Left renal pelvis (tissue), 4 donors: ENCODE data around the gene ALDH1A2. TPM values are rescaled to one million over a fixed set of nuclear protein-coding genes. Genes with fewer than 3 reads are reported as not detected.
"Not testable (repeated sequence)": the region's sequence is repeated elsewhere in the genome, so short reads cannot be mapped to it uniquely, and the experiment has no call there.

ENCODE experiments used
- DNase-seq, 4 donors: peaks; one replicate each; pipeline ENCODE4 v3.0.0-alpha.2; 2013; ENCODE audit warnings: low read depth in 4 of 4, low spot score in 3 of 4
- polyA plus RNA-seq, 4 donors: library from polyadenylated mRNA; unstranded; fragments of 120-200 nt; gene quantifications; one replicate each; pipeline ENCODE4 v1.2.1, GENCODE V29; 2013; ENCODE audit not compliant: insufficient read length in 4 of 4

ALDH1A2 gene
- polyA plus RNA-seq, 4 donors: 247 to 337 (median 275) TPM

- no peak for DNase-seq
These were observed 3.5 kb upstream of the ALDH1A2 start for GRCh38 chr15:58069008-58069407.

GRCh38 chr15:58066042-58066867 lies 744 bp upstream of the ALDH1A2 start:
- DNase-seq: peak in 1 of 4 donors; percentile 63

- no peak for DNase-seq
These were observed 499 bp downstream of the ALDH1A2 start for GRCh38 chr15:58064980-58065444.

- DNase-seq: peak in 1 of 4 donors; percentile 44
These were observed 1.2 kb downstream of the ALDH1A2 start for GRCh38 chr15:58064082-58064979.

GRCh38 chr15:58063614-58064013 lies 1.9 kb downstream of the ALDH1A2 start:
- no peak for DNase-seq

- no peak for DNase-seq
These were observed 2.5 kb downstream of the ALDH1A2 start for GRCh38 chr15:58062983-58063382.

- DNase-seq: no peak
These were observed 3.3 kb downstream of the ALDH1A2 start for GRCh38 chr15:58062175-58062574.

- no peak for DNase-seq
These were observed 4.9 kb downstream of the ALDH1A2 start for GRCh38 chr15:58060575-58060974.

- DNase-seq: no peak
These were observed 6.8 kb downstream of the ALDH1A2 start for GRCh38 chr15:58058729-58059128.

GRCh38 chr15:58058073-58058472 lies 7.4 kb downstream of the ALDH1A2 start:
- no peak for DNase-seq

GRCh38 chr15:58057559-58057958 lies 8.0 kb downstream of the ALDH1A2 start:
- no peak for DNase-seq

GRCh38 chr15:58056015-58056414 lies 9.5 kb downstream of the ALDH1A2 start:
- DNase-seq: no peak

- DNase-seq: no peak
These were observed 12.0 kb downstream of the ALDH1A2 start for GRCh38 chr15:58053315-58054153.

GRCh38 chr15:58052334-58052733 lies 13.2 kb downstream of the ALDH1A2 start:
- DNase-seq: no peak

GRCh38 chr15:58049520-58050227 lies 15.8 kb downstream of the ALDH1A2 start:
- no peak for DNase-seq

GRCh38 chr15:58048261-58048660 lies 17.2 kb downstream of the ALDH1A2 start:
- DNase-seq: no peak

- DNase-seq: no peak
These were observed 18.4 kb downstream of the ALDH1A2 start for GRCh38 chr15:58047149-58047548.

GRCh38 chr15:58046467-58046866 lies 19.0 kb downstream of the ALDH1A2 start:
- DNase-seq: no peak

- DNase-seq: not testable (repeated sequence)
These were observed 20.1 kb downstream of the ALDH1A2 start for GRCh38 chr15:58045376-58045775.

- DNase-seq: no peak
These were observed 21.0 kb downstream of the ALDH1A2 start for GRCh38 chr15:58044551-58044950.
